ENCODE measurements around the gene PRPF6. TPM values are rescaled to one million over a fixed set of nuclear protein-coding genes. Genes with fewer than 3 reads are reported as not detected.

The PRPF6 gene
- total and polyA plus RNA-seq, 2 of the 13 experiments (the other 11 are each of a cell fraction or from before 2014, with no cell fraction given), result 63.7 to 101 TPM

DNA sequence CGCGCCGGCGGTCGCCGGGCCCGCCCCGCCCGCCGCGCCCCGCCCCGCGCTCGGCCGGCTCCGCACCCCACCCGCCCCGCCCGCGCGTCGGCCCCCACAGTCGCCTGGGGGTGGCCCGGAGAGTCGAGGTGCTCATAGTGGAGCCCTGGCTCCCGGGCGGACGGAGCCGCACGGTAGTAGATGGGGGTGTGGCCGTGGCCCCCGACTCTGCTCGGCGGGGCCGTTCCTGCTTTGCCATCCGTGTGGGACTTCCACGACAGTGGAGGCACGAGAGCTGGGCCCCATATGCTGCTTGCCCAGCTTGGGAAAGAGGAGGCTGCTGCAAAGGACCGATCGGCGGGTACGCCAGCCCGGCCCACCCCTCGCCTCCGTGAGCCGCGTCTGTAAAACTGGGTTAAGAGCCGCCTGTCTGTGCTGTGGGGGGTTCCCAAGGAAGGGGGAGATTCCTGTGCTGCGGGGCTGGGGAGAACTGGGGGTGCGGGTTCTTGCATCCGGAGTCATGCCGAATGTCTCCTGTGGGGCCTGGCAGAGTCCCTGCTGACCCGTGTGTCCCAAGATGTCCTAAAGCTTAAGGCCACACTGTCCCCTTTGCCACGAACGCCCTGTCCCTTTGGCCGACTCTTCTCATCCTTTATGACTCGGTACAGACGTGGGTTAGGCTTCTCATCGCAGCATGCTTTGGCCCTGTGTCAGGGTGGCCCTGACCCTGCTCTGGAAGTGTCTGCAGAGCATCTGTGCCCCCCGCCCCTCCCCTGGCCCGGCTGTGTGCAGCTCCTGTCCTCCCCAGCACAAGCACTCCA is 99.3 kb downstream of the PRPF6 start, which contains the start of gene OPRL1 (continued):
- TF ChIP-seq, protein P1, sequence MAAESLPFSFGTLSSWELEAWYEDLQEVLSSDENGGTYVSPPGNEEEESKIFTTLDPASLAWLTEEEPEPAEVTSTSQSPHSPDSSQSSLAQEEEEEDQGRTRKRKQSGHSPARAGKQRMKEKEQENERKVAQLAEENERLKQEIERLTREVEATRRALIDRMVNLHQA (CRISPR knock-in tag; IDR thresholded peaks at IDR 0.05), result no peak
- TF ChIP-seq ZNF776 (CRISPR knock-in tag; IDR thresholded peaks at IDR 0.05) (peak; percentile 67), ZNF768 (CRISPR knock-in tag; IDR thresholded peaks at IDR 0.05) (peak; percentile 26; the same call in 1 of the 2 replicates), MTF2 (CRISPR knock-in tag; IDR thresholded peaks at IDR 0.05; ENCODE audit: borderline replicate concordance) (0 out of 2 replicates have a peak, but pooled peaks have one; percentile 13), ZNF782 (CRISPR knock-in tag; IDR thresholded peaks at IDR 0.05; ENCODE audit: borderline replicate concordance) (no peak; the same call in 1 of the 2 replicates), TCF12 (IDR thresholded peaks at IDR 0.05) (no peak), TCF12 (CRISPR knock-in tag; IDR thresholded peaks at IDR 0.05) (no peak), MIER2 (CRISPR knock-in tag; IDR thresholded peaks at IDR 0.05) (no peak), TEAD3 (CRISPR knock-in tag; optimal IDR thresholded peaks at IDR 0.05; ENCODE audit: borderline replicate concordance) (peak; percentile 24), ZSCAN22 (CRISPR knock-in tag; IDR thresholded peaks at IDR 0.05) (no peak), POLR2G (IDR thresholded peaks at IDR 0.05; ENCODE audit: low read depth, low read length) (peak; percentile 56; the same call in 1 of the 2 replicates), HNF4G (IDR thresholded peaks at IDR 0.05; ENCODE audit: borderline replicate concordance, low read depth, low read length) (no peak), HNF4G (CRISPR knock-in tag; IDR thresholded peaks at IDR 0.05; ENCODE audit: borderline replicate concordance, low read depth) (no peak), NFRKB (IDR thresholded peaks at IDR 0.05) (no peak), SALL1 (CRISPR knock-in tag; IDR thresholded peaks at IDR 0.05) (peak; percentile 25), ELF3 (CRISPR knock-in tag; IDR thresholded peaks at IDR 0.05) (no peak), NFKBIZ (CRISPR knock-in tag; IDR thresholded peaks at IDR 0.05) (no peak), ZNF484 (CRISPR knock-in tag; IDR thresholded peaks at IDR 0.05; ENCODE audit: borderline replicate concordance, low read depth) (no peak), ZNF749 (CRISPR knock-in tag; IDR thresholded peaks at IDR 0.05; ENCODE audit: borderline replicate concordance) (no peak), ZNF766 (CRISPR knock-in tag; IDR thresholded peaks at IDR 0.05; ENCODE audit: borderline replicate concordance) (no peak)
- TF ChIP-seq, protein P2, sequence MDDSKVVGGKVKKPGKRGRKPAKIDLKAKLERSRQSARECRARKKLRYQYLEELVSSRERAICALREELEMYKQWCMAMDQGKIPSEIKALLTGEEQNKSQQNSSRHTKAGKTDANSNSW (CRISPR knock-in tag; IDR thresholded peaks at IDR 0.05; ENCODE audit: borderline replicate concordance), result no peak; the same call in 1 of the 2 replicates
- TF ChIP-seq, protein P3, sequence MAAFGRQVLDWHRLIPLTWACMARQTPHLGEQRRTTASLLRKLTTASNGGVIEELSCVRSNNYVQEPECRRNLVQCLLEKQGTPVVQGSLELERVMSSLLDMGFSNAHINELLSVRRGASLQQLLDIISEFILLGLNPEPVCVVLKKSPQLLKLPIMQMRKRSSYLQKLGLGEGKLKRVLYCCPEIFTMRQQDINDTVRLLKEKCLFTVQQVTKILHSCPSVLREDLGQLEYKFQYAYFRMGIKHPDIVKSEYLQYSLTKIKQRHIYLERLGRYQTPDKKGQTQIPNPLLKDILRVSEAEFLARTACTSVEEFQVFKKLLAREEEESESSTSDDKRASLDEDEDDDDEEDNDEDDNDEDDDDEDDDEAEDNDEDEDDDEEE (CRISPR knock-in tag; IDR thresholded peaks at IDR 0.05), result 0 out of 2 replicates have a peak, but pooled peaks have one; percentile 30
- TF ChIP-seq, protein P4, sequence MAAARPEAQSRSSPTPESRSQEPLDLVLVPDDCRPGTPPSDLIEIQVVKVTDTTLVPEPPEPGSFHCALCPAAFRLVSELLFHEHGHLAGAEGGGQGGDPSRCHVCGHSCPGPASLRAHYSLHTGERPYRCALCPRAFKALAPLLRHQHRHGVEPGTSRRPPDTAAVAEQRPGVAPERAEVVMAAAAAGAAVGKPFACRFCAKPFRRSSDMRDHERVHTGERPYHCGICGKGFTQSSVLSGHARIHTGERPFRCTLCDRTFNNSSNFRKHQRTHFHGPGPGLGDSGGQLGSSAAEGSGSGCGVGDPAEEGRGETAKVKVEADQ (CRISPR knock-in tag; IDR thresholded peaks at IDR 0.05; ENCODE audit: borderline replicate concordance), result peak; percentile 44; the same call in 1 of the 2 replicates
- TF ChIP-seq, protein P5, sequence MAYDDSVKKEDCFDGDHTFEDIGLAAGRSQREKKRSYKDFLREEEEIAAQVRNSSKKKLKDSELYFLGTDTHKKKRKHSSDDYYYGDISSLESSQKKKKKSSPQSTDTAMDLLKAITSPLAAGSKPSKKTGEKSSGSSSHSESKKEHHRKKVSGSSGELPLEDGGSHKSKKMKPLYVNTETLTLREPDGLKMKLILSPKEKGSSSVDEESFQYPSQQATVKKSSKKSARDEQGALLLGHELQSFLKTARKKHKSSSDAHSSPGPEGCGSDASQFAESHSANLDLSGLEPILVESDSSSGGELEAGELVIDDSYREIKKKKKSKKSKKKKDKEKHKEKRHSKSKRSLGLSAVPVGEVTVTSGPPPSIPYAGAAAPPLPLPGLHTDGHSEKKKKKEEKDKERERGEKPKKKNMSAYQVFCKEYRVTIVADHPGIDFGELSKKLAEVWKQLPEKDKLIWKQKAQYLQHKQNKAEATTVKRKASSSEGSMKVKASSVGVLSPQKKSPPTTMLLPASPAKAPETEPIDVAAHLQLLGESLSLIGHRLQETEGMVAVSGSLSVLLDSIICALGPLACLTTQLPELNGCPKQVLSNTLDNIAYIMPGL (CRISPR knock-in tag; IDR thresholded peaks at IDR 0.05; ENCODE audit: borderline replicate concordance in 1 of 2, low read depth in 1 of 2), result no peak
- TF ChIP-seq, protein P6, sequence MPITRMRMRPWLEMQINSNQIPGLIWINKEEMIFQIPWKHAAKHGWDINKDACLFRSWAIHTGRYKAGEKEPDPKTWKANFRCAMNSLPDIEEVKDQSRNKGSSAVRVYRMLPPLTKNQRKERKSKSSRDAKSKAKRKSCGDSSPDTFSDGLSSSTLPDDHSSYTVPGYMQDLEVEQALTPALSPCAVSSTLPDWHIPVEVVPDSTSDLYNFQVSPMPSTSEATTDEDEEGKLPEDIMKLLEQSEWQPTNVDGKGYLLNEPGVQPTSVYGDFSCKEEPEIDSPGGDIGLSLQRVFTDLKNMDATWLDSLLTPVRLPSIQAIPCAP (CRISPR knock-in tag; IDR thresholded peaks at IDR 0.05; ENCODE audit: low read depth), result no peak

All from HepG2 (cell line).